NK-92 (cell line): ENCODE results near the gene SECISBP2.

Experiments used
- DNase-seq: peaks from one replicate; lab custom pipeline; 2025; ENCODE audit not compliant: unreplicated experiment; lab: John Stamatoyannopoulos, UW

The SECISBP2 gene

GRCh38 chr9:89346696-89347095 is 28.4 kb downstream of the SECISBP2 start:
- DNase-seq = no peak

- DNase-seq = no peak
These were observed 29.4 kb downstream of the SECISBP2 start for GRCh38 chr9:89347651-89348050.

- no peak for DNase-seq
These were observed 31.3 kb downstream of the SECISBP2 start for GRCh38 chr9:89349607-89350006.

- DNase-seq = no peak
These were observed 32.8 kb downstream of the SECISBP2 start for GRCh38 chr9:89350988-89351557.

GRCh38 chr9:89351584-89352300 is 33.4 kb downstream of the SECISBP2 start:
- DNase-seq = no peak

- DNase-seq = no peak
These were observed 34.2 kb downstream of the SECISBP2 start for GRCh38 chr9:89352451-89352850.

GRCh38 chr9:89352874-89353649 is 34.8 kb downstream of the SECISBP2 start:
- DNase-seq = no peak

- no peak for DNase-seq
These were observed 35.7 kb downstream of the SECISBP2 start for GRCh38 chr9:89353989-89354388.

GRCh38 chr9:89354471-89354870 is 36.2 kb downstream of the SECISBP2 start:
- no peak for DNase-seq

GRCh38 chr9:89356782-89357181 is 38.5 kb downstream of the SECISBP2 start:
- DNase-seq = no peak

- no peak for DNase-seq
These were observed 39.3 kb downstream of the SECISBP2 start for GRCh38 chr9:89357331-89358197.

GRCh38 chr9:89358376-89358916 is 40.1 kb downstream of the SECISBP2 start:
- no peak for DNase-seq

- DNase-seq = no peak
These were observed 40.7 kb downstream of the SECISBP2 start for GRCh38 chr9:89358985-89359384.

- DNase-seq = no peak
These were observed 41.5 kb downstream of the SECISBP2 start for GRCh38 chr9:89359751-89360261.

GRCh38 chr9:89360465-89360864 is 42.2 kb downstream of the SECISBP2 start:
- no peak for DNase-seq

- no peak for DNase-seq
These were observed 42.7 kb downstream of the SECISBP2 start for GRCh38 chr9:89361031-89361430.

- no peak for DNase-seq
These were observed 43.7 kb downstream of the SECISBP2 start for GRCh38 chr9:89361816-89362646.

GRCh38 chr9:89362647-89363310 is 44.5 kb downstream of the SECISBP2 start:
- DNase-seq = no peak

- DNase-seq = no peak
These were observed 45.0 kb downstream of the SECISBP2 start for GRCh38 chr9:89363311-89363670.
